Measurements from ENCODE around the gene IL17C.

IL17C gene

GRCh38 chr16:88610080-88610479 lies 28.3 kb upstream of the IL17C start:
- DNase-seq, result no peak

- DNase-seq, result no peak
These were observed 27.2 kb upstream of the IL17C start for GRCh38 chr16:88610909-88611812.

GRCh38 chr16:88613293-88613692 lies 25.1 kb upstream of the IL17C start:
- DNase-seq, result no peak

- DNase-seq, result no peak
These were observed 24.2 kb upstream of the IL17C start for GRCh38 chr16:88613911-88614817.

- DNase-seq, result no peak
These were observed 23.4 kb upstream of the IL17C start for GRCh38 chr16:88614818-88615580.

GRCh38 chr16:88616320-88616719 lies 22.1 kb upstream of the IL17C start:
- DNase-seq, result no peak

- DNase-seq, result no peak
These were observed 21.6 kb upstream of the IL17C start for GRCh38 chr16:88616736-88617135.

GRCh38 chr16:88617268-88618031 lies 20.9 kb upstream of the IL17C start:
- DNase-seq, result no peak

GRCh38 chr16:88618182-88618955 lies 20.0 kb upstream of the IL17C start:
- no peak for DNase-seq

- DNase-seq, result no peak
These were observed 19.3 kb upstream of the IL17C start for GRCh38 chr16:88618956-88619667.

- peak; percentile 69 for DNase-seq
These were observed 18.2 kb upstream of the IL17C start for GRCh38 chr16:88619859-88620815.

GRCh38 chr16:88622125-88622524 lies 16.2 kb upstream of the IL17C start:
- no peak for DNase-seq

GRCh38 chr16:88622866-88623265 lies 15.5 kb upstream of the IL17C start:
- DNase-seq, result no peak

GRCh38 chr16:88623858-88624257 lies 14.5 kb upstream of the IL17C start:
- DNase-seq, result no peak

GRCh38 chr16:88624481-88624880 lies 13.9 kb upstream of the IL17C start:
- no peak for DNase-seq

GRCh38 chr16:88624977-88625576 lies 13.3 kb upstream of the IL17C start:
- no peak for DNase-seq

GRCh38 chr16:88626646-88627045 lies 11.7 kb upstream of the IL17C start:
- no peak for DNase-seq

- DNase-seq, result no peak
These were observed 10.6 kb upstream of the IL17C start for GRCh38 chr16:88627531-88628411.

All from CD4-positive, alpha-beta T cell treated with Interleukin-6 for 4 hours (primary cell).